AG04450 (cell line): Measurements from ENCODE around the gene GAP43. TPM values are rescaled to one million over a fixed set of nuclear protein-coding genes. Genes with fewer than 3 reads are reported as not detected.
A peak's percentile ranks its signal among the peaks of the same experiment; 100 is the strongest.

Experiments
- CTCF ChIA-PET: fragments of 300-600, 350-600 bp; formaldehyde crosslinking; extraction: SDS; loops from one replicate; lab custom pipeline; 2022; ENCODE audit warnings: antibody characterized with exemption, inconsistent platforms; lab: Charles Lee
- POLR2A ChIA-PET: fragments of 350-600 bp; formaldehyde crosslinking; extraction: SDS; loops from one replicate; lab custom pipeline; 2021; ENCODE audit warnings: antibody characterized with exemption, inconsistent platforms; lab: Yijun Ruan, JAX
- DNase-seq: peaks from one replicate; pipeline ENCODE4 v3.0.0-alpha.2; 2011; ENCODE audit warnings: low read depth, low spot score
- H3K27ac ChIP-seq: one replicate; pipeline ENCODE4 v1.5.1; 2012; ENCODE audit warnings: low read depth, low read length, control low read depth
- H3K27me3 ChIP-seq: one replicate; pipeline ENCODE4 v1.6.0; 2012; ENCODE audit warnings: low read length; ENCODE audit not compliant: control insufficient read depth, insufficient read depth
- H3K4me3 ChIP-seq: 2 replicates; pipeline ENCODE4 v1.5.1; 2011; ENCODE audit warnings: mild to moderate bottlenecking, low read depth, low read length, control low read depth
- H3K9me3 ChIP-seq: 2 replicates; pipeline ENCODE4 v1.5.1; 2012; ENCODE audit warnings: low read length; ENCODE audit not compliant: control insufficient read depth, insufficient read depth
- polyA plus RNA-seq: library from polyadenylated mRNA; depleted of rRNA; stranded (reverse); fragments of >200 nt; gene quantifications from 2 replicates; pipeline ENCODE4 v1.2.3, GENCODE V29; 2011
- TF ChIP-seq, protein P1 (sequence below): IDR thresholded peaks from 2 replicates; pipeline ENCODE4 v1.5.1; 2011; ENCODE audit warnings: low read depth, low read length, control low read depth, inconsistent platforms

The GAP43 gene
- polyA plus RNA-seq, 1 experiment = 1.3 TPM

DNA sequence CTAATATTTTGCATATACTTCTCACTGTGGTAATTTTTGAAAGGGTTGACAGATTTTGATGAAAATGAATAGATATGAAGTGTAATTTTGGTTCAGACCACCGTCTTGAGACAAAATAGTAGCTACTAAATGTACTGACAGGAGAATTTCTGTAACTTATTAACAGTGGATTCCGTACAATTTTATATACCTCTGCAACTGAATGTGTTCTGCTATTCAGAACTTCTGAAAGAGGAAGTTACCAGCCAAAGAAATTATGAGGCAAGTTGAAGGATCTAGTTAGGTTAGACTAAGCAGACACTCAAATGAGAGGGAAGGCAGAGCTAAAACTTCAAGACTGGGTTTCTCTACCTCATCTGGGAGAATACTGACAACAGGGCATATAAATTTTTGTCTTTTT is 29.4 kb downstream of the GAP43 start:
- ChIA-PET CTCF (no interaction called here), POLR2A (no interaction called here)
- TF ChIP-seq, protein P1, sequence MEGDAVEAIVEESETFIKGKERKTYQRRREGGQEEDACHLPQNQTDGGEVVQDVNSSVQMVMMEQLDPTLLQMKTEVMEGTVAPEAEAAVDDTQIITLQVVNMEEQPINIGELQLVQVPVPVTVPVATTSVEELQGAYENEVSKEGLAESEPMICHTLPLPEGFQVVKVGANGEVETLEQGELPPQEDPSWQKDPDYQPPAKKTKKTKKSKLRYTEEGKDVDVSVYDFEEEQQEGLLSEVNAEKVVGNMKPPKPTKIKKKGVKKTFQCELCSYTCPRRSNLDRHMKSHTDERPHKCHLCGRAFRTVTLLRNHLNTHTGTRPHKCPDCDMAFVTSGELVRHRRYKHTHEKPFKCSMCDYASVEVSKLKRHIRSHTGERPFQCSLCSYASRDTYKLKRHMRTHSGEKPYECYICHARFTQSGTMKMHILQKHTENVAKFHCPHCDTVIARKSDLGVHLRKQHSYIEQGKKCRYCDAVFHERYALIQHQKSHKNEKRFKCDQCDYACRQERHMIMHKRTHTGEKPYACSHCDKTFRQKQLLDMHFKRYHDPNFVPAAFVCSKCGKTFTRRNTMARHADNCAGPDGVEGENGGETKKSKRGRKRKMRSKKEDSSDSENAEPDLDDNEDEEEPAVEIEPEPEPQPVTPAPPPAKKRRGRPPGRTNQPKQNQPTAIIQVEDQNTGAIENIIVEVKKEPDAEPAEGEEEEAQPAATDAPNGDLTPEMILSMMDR = no peak
- Histone ChIP-seq H3K27ac (no peak overlapping the region), H3K27me3 (no peaks in the 10 kb centered on the region), H3K9me3 (no peaks in the 10 kb centered on the region), H3K4me3 (no peak overlapping the region)
- DNase-seq = no peak

DNA sequence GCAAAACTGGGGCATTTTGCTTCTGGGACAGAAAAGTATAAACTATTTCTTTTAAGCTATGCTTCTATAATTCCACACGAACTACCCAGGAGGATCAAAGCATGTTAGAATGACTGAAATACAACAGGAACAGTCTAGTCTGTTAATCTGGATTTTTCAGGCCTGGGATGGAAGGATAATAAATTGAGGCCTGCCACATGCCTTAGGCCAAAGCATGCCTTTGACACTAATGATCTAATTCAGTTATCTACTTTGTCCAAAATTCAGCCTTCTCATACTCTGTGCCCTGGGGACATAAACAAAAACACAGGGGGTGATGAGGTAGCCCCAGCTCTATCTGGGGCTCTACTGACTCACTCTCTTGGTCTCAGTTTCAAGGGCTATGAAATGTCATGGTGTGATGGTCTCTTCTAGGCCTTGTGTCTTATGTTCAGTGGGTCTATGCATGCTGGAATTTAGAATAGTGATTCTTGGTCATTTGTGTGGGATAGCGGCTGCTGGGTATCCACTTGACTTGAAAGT is 32.5 kb downstream of the GAP43 start:
- Histone ChIP-seq H3K9me3 (no peaks in the 10 kb centered on the region), H3K27me3 (no peaks in the 10 kb centered on the region), H3K27ac (no peak overlapping the region), H3K4me3 (no peak overlapping the region)
- ChIA-PET POLR2A (no interaction called here), CTCF (interaction anchor here (0.5 to 1.6 kb wide), 2 partner anchors 438 to 509 kb away, joined by 4 to 6 read pairs; no protein-coding TSS in a partner anchor)
- DNase-seq = no peak
- TF ChIP-seq, protein P1 = no peak

DNA sequence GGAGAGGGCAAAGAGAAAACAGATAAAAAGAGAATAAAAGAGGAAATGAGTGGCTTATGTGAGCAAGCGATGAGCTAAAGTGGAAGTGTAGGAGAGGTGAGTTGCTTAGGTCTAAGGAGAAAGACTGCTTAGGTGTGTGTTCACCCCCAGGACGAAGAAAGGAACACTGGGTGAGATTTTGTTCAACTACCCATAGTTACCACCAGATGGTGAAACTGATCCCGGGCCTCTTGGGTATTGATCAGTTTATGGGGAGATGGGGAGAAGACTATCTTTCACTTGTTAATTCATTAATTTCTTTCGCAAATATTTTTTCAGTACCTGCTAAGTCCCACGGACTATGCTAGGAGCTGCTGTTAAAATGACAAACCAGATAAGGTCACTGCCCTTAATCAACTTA is 33.9 kb downstream of the GAP43 start:
- no peaks in the 10 kb centered on the region for H3K9me3 ChIP-seq
- no peaks in the 10 kb centered on the region for H3K27me3 ChIP-seq
- no peak for DNase-seq
- H3K27ac ChIP-seq = no peak overlapping the region
- H3K4me3 ChIP-seq = no peak overlapping the region
- ChIA-PET POLR2A (no interaction called here), CTCF (interaction anchor here (1.0 to 2.3 kb wide), 2 partner anchors 34 to 439 kb away, joined by 5 to 8 read pairs; partner anchors contain the start of gene GAP43)
- TF ChIP-seq, protein P1 = no peak

DNA sequence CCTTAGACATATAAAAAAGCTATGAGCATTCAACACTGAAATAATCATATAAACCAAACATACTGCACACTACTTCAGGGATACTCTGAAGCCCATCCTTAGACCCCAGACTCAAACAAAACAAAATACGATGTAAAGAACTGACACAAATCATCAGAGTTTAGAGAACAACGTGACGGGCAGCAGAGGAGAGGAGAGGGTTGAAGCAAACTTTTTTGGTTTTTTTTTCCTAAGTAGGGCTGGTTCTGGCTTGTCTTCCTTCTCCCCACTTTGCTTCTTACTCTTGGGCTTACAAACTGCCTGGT is 34.7 kb downstream of the GAP43 start:
- no peak for DNase-seq
- POLR2A ChIA-PET = no interaction called here
- H3K27ac ChIP-seq = peak overlapping the region; percentile 98
- H3K9me3 ChIP-seq = no peaks in the 10 kb centered on the region
- peak overlapping the region; percentile 59 for H3K4me3 ChIP-seq
- H3K27me3 ChIP-seq = no peaks in the 10 kb centered on the region
- TF ChIP-seq, protein P1 = no peak
- CTCF ChIA-PET = interaction anchor here (1.0 to 2.3 kb wide), 3 partner anchors 35 to 440 kb away, joined by 3 to 8 read pairs (median 5); partner anchors contain the start of gene GAP43

DNA sequence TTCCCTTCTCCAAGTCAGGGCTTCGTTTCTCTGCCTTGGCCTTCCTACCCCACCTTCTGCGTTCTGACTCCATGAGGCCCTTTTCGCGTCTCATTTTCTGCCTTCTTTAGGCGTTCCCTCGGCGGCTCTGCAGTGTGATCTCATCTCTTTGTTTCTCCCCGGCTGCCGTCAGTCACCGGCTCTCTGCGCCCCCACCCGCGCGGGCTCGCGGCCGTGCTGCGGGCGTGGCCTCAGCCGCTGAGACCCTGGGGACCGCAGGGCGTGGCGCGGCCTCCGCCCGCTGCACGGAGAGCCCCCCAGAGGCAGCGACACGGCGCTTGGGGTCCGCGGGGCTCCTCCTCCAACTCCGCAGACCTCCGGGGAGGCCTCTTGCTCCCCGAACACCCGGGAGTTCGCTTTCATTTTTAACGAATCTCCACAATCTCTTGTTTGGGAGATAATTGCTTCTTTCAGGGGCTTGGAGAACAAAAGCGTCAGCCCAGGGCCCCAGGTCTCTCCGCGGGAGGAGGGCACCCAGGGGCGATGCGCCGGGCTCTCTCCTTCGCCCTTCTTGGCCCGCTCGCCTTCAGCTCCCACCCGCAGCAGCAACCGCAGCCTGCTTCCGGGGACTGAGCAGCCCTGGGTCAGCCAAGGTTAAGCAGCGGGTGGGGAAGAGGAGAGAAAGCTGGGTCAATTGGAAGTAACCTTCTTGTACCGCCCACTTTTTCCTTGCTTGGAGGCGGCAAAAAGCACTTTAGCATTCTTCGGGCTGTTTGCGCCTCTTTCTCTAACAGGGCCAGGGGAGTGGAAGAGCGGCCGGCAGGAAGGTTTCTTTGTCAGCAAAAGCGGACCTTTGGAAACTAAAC is 35.2 kb downstream of the GAP43 start:
- H3K4me3 ChIP-seq = peak overlapping the region; percentile 59
- ChIA-PET CTCF (interaction anchor here (1.4 to 2.9 kb wide), 4 partner anchors 35 to 441 kb away, joined by 3 to 12 read pairs (median 6); no protein-coding TSS in a partner anchor), POLR2A (interaction anchor here (1.9 kb wide), 1 partner anchor 125 kb away, joined by 8 read pairs; no protein-coding TSS in a partner anchor)
- TF ChIP-seq, protein P1 = no peak
- H3K27ac ChIP-seq = peak overlapping the region; percentile 98
- no peaks in the 10 kb centered on the region for H3K27me3 ChIP-seq
- peak; percentile 63 for DNase-seq
- H3K9me3 ChIP-seq = no peaks in the 10 kb centered on the region
